ACHN (cell line): ENCODE results near the gene CFAP221.
A peak's percentile ranks its signal among the peaks of the same experiment; 100 is the strongest.
"Not testable (repeated sequence)": the region's sequence is repeated elsewhere in the genome, so short reads cannot be mapped to it uniquely, and the experiment has no call there.

Source experiments
- DNase-seq: peaks from one replicate; pipeline ENCODE4 v3.0.0-alpha.2; 2015
- in situ Hi-C: cut with HindIII; loops from 2 replicates; pipeline ENCODE4 v1.10.0; 2017; ENCODE audit warnings: low sequenced_read_pairs, low pct_ligation_motif_present, low pct_unique_long_range_greater_than_20kb

The CFAP221 gene

DNA sequence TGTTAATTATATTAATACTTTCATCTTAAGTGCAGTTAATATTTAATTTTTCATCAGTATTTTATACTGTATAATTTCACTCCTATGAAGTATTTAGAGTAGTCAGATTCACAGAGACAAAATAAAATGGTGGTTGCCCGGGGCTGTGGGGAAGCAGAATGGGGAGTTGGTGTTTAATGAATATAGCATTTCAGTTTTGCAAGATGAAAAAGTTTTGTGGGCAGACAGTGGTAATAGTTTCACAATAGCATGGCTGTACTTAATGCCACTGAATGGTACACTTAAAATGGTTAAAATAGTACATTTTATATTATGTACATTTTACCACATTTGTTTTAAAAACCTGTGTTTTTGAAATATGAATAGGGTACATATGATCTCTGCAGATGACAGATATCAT, 31.2 kb downstream of the CFAP221 start:
- in situ Hi-C loops = no loop called here
- no peak for DNase-seq

GRCh38 chr2:119579424-119580295, 35.4 kb downstream of the CFAP221 start:
- DNase-seq = no peak
- in situ Hi-C loops = no loop called here

DNA sequence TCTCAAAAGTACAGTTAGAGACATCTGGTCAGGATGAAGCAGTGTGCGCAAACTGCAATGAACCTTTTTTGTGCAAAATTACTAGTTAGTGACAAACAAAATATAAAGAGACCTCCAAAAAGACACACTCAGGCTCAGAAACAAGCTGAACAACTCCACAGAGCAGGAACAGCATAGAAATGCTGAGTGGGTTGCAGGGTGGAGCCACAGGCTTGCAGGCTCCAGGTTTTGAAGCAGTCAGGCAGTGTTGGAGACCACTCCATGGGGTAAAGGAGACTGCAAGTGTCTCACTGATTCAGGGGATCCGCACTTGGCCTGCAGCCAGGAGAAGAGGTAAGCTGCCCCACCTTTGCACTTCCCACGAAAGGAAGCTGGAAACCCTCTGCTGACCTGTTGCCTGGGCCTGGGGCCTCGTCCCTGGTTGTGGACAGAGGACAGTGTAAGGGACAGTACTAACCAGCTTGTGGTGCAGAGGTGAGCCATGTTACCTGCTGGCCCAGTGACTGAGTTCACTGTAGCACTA, 36.4 kb downstream of the CFAP221 start:
- in situ Hi-C loops = no loop called here
- DNase-seq = no peak

DNA sequence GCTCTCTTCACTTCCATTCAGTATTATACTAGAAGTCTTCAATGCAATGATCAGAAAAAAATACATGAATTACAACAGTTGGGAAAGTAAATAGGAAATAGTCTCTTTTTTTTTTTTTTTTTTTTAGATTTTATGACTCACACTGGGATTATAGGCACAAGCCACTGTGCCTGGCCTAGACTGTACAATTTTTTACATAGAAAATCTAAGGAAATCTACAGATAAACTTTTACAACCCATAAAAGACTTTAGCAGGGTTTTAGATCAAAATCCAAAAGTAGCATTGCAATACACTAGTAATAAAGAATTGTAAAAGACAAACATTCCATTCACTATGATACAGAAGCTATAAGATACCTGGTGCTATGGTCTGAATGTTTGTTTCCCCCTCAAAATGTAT, 39.0 kb downstream of the CFAP221 start:
- in situ Hi-C loops = no loop called here
- DNase-seq = no peak

GRCh38 chr2:119584469-119584868, 40.2 kb downstream of the CFAP221 start:
- DNase-seq = no peak
- in situ Hi-C loops = no loop called here

- DNase-seq = no peak
- in situ Hi-C loops = no loop called here
Observed at GRCh38 chr2:119586085-119586484, 41.8 kb downstream of the CFAP221 start.

GRCh38 chr2:119590873-119591272, 46.6 kb downstream of the CFAP221 start:
- DNase-seq = no peak
- in situ Hi-C loops = no loop called here

GRCh38 chr2:119591523-119591922, 47.3 kb downstream of the CFAP221 start:
- in situ Hi-C loops = no loop called here
- DNase-seq = no peak

DNA sequence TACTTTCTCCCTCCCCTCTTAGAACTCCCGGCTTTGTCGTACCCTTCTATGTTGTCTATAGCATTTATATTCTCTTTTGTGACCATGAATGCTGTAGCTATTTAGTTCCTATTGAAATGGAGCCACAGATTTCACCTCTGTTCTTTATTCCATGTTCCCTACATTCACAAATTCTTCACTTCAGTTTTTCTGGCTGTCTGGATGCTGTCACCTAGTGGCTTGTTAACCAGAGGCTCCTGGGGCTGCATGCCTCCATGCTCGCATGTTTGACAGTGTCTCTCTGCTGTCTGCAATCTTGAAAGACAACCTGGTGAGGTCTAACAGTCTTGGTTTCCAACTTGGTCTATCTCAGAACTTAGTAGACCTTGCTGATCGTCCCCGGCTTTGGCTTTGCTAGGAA, 48.2 kb downstream of the CFAP221 start:
- DNase-seq = no peak
- in situ Hi-C loops = no loop called here

DNA sequence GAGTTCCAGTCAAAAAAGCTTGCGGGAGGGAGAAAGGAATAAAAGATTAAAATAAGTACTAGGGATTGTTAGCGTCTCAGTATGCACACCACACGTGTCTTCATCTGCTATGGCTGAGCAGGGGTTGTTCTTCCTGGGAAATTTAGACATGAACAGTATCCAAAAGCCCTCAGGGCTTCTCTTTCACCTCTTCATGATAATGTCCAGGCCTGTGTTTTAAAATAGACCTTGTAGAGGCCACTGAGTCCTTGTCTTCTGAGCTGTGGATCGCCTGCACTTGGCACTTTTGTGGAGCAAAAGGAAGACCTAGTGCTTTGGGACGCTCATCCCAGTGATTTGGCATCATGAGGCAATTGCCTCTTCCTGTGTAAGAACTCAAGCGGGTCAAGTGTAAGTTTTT, 52.4 kb downstream of the CFAP221 start:
- in situ Hi-C loops = no loop called here
- DNase-seq = no peak

GRCh38 chr2:119598596-119599263, 54.5 kb downstream of the CFAP221 start:
- peak; percentile 14 for DNase-seq
- in situ Hi-C loops = no loop called here

GRCh38 chr2:119599384-119599783, 55.1 kb downstream of the CFAP221 start:
- in situ Hi-C loops = no loop called here
- no peak for DNase-seq

DNA sequence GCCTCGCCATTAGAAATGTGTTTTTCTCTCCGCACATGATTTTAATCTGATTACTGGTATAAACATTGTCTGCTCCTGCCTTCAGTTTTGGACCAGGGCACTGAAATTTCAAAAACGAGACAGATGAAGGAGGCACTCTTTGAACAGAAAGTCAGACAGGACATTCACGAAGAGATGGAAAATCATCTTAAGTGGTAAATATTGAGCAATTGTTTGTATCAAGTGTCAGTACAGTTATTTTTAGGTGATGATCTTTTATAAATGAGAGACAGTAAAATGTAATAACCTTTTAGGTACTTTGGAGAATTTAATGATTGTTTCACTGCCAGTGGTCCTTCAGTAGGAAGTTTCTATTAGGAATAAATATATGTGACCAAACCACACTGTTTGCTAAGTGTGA, 60.8 kb downstream of the CFAP221 start:
- in situ Hi-C loops = no loop called here
- no peak for DNase-seq

DNA sequence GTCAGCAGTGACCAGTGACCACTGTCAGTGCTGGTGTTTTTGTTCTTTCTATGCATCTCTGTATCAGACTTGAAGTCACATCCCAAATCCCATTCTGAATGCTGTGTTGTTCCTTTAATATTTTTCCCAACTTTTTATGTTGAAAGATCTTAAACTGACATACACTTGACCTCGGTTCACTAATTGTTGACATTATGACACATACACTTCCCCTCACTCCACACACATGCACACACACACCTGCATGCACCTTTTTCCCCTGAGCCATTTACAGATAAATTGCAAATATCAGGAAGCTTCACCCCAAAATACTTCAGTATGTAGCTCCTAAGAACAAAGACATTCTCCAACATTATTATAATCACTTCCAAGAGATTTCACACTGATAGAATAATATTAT, 62.4 kb downstream of the CFAP221 start:
- no peak for DNase-seq
- in situ Hi-C loops = no loop called here

DNA sequence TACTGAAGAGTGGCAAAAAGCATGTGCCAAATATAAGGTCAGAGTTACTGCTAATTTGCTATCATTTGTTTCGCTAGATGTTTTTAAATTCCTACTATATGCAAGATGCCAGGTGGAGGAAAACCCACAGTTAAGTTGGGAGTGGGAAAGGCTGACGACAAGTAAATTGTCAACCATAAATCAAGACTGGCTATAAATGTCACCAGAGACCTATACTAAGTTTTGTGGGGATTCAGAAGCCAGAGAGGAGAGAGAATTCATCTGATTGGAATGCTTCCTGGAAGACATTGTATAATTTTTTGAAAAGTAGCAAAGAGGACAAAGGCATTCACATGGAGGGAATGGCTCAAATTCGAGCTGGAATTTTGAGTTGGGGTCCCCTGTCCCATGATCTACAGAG, 64.3 kb downstream of the CFAP221 start:
- in situ Hi-C loops = no loop called here
- no peak for DNase-seq

DNA sequence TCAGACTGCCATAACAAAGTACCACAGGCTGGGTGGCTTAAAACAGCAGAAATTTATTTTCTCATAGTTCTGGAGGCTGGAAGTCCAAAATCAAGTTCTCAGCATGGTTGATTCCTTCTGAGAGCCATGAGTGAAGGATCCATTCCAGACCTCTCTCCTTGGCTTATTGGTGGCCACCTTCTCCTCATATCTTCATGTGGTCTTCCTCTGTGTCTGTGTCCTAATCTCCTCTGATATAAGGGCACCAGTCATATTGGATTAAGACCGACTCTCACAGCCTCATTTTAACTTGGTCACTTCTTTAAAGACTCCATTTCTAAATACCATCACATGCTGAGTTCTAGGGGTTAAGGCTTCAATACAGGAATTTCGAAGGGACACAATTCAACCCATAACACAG, 65.1 kb downstream of the CFAP221 start:
- in situ Hi-C loops = no loop called here
- DNase-seq = no peak

DNA sequence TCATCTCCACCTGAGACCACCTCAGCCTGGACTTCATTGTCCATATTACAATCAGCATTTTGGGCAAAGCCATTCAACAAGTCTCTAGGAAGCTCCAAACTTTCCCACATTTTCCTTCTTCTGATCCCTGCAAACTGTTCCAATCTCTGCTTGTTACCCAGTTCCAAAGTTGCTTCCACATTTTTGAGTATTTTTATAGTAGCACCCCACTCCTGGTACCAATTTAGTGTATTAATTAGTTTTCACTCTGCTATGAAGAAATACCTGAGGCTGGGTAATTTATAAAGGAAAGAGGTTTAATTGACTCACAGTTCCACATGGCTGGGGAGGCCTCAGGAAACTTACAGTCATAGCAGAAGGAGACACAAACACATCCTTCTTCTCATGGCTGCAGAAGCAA, 69.9 kb downstream of the CFAP221 start:
- in situ Hi-C loops = not testable (repeated sequence)

GRCh38 chr2:119616421-119616820, 72.2 kb downstream of the CFAP221 start:
- in situ Hi-C loops = no loop called here
- DNase-seq = no peak

More for the DNA sequence above, 69.9 kb downstream of the CFAP221 start:
- not testable (repeated sequence) for DNase-seq

- in situ Hi-C loops = no loop called here
- DNase-seq = no peak
Observed at GRCh38 chr2:119617455-119617854, 73.2 kb downstream of the CFAP221 start.

- DNase-seq, in situ Hi-C loops: not testable (repeated sequence)
Observed at GRCh38 chr2:119618725-119619124, 74.5 kb downstream of the CFAP221 start.
